GM12878 (cell line): Measurements from ENCODE around the gene CA14. TPM values are rescaled to one million over a fixed set of nuclear protein-coding genes. Genes with fewer than 3 reads are reported as not detected.
A peak's percentile ranks its signal among the peaks of the same experiment; 100 is the strongest.

Source experiments
- BCL11A ChIP-seq: IDR thresholded peaks from 2 replicates; pipeline ENCODE4 v1.6.1; 2011; ENCODE audit warnings: low read depth, low read length
- BMI1 ChIP-seq: fragments of 450-650 bp; IDR thresholded peaks from 2 replicates; pipeline ENCODE4 v1.6.1; 2016; ENCODE audit warnings: mild to moderate bottlenecking, moderate library complexity, borderline replicate concordance
- CBFB ChIP-seq: IDR thresholded peaks from 2 replicates; pipeline ENCODE4 v1.6.1; 2016; ENCODE audit warnings: antibody characterized with exemption, low read depth
- DPF2 ChIP-seq: fragments of 450-650 bp; IDR thresholded peaks from 2 replicates; pipeline ENCODE4 v1.6.1; 2017; ENCODE audit warnings: mild to moderate bottlenecking
- EP300 ChIP-seq, 2 experiments: fragments of 150-350 bp in 1 of 2; IDR thresholded peaks; 2 replicates each; pipeline ENCODE4 v1.6.1; 2011 to 2012; ENCODE audit warnings: low read depth in 2 of 2, low read length in 2 of 2, borderline replicate concordance in 1 of 2, improper control_type of control experiment in 1 of 2, inconsistent platforms in 1 of 2; ENCODE audit not compliant: control insufficient read depth in 1 of 2
- GABPA ChIP-seq: IDR thresholded peaks from 2 replicates; pipeline ENCODE4 v1.6.1; 2014; ENCODE audit warnings: antibody characterized with exemption, low read depth, mild to moderate bottlenecking, inconsistent platforms
- MXI1 ChIP-seq: fragments of 150-350 bp; IDR thresholded peaks from 2 replicates; pipeline ENCODE4 v1.6.1; 2011; ENCODE audit warnings: low read depth, mild to moderate bottlenecking, inconsistent platforms, low read length, improper control_type of control experiment
- NR2C1 ChIP-seq: fragments of 450-650 bp; IDR thresholded peaks from 2 replicates; pipeline ENCODE4 v1.6.1; 2017; ENCODE audit warnings: antibody characterized with exemption, mild to moderate bottlenecking, moderate library complexity
- PAX8 ChIP-seq: fragments of 450-650 bp; IDR thresholded peaks from 2 replicates; pipeline ENCODE4 v1.6.1; 2017; ENCODE audit warnings: mild to moderate bottlenecking, moderate library complexity
- PML ChIP-seq: IDR thresholded peaks from 2 replicates; pipeline ENCODE4 v1.6.1; 2012; ENCODE audit warnings: low read length, inconsistent platforms
- POLR2AphosphoS5 ChIP-seq: IDR thresholded peaks from 2 replicates; pipeline ENCODE4 v1.6.1; 2011; ENCODE audit warnings: mild to moderate bottlenecking, low read length, inconsistent platforms
- RUNX3 ChIP-seq: IDR thresholded peaks from 2 replicates; pipeline ENCODE4 v1.6.1; 2012; ENCODE audit warnings: low read length, inconsistent platforms
- SMAD5 ChIP-seq: IDR thresholded peaks from 2 replicates; pipeline ENCODE4 v1.6.1; 2016; ENCODE audit warnings: antibody characterized with exemption, low read depth
- SMARCA5 ChIP-seq: fragments of 450-650 bp; IDR thresholded peaks from 2 replicates; pipeline ENCODE4 v1.6.1; 2017; ENCODE audit warnings: mild to moderate bottlenecking
- SUZ12 ChIP-seq: fragments of 200-600 bp; sonication (generic); IDR thresholded peaks from one replicate; pipeline ENCODE4 v1.6.1; 2018; ENCODE audit warnings: antibody characterized with exemption, mild to moderate bottlenecking; ENCODE audit not compliant: unreplicated experiment
- polyA plus RNA-seq, 11 experiments: library from polyadenylated mRNA; depleted of rRNA in 4 of 11; unstranded in 6 of 11; stranded (reverse) in 5 of 11; fragments of >200 nt; fragmentation: Nextera tagmentation in 4 of 11; fragmentation: Illumina TruSeq in 1 of 11; extraction: Ambion mirVana in 4 of 11; extraction: Trizol in 1 of 11; gene quantifications; 1 replicate in 1 of 11; 2 replicates in 10 of 11; pipeline versions ENCODE4 v1.2.1 to v1.2.3, GENCODE V29; 2011 to 2016; ENCODE audit warnings: inconsistent platforms in 2 of 11, missing spikeins in 2 of 11, low read depth in 1 of 11
- total RNA-seq, 4 experiments: library from RNA; depleted of rRNA in 3 of 4; stranded (reverse); fragments of >200 nt in 3 of 4; fragmentation: Illumina TruSeq in 1 of 4; extraction: Trizol in 1 of 4; gene quantifications; 2 replicates each; pipeline versions ENCODE4 v1.2.1 to v1.2.3, GENCODE V29; 2013 to 2021
- TF ChIP-seq, protein P1 (sequence below): fragments of 450-650 bp; IDR thresholded peaks from 2 replicates; pipeline ENCODE4 v1.6.1; 2017; ENCODE audit warnings: low read depth, mild to moderate bottlenecking, moderate library complexity
- TF ChIP-seq, protein P2 (sequence below): fragments of 450-650 bp; IDR thresholded peaks from 2 replicates; pipeline ENCODE4 v1.6.1; 2016; ENCODE audit warnings: mild to moderate bottlenecking
- TF ChIP-seq, protein P3 (sequence below): fragments of 150-350 bp; IDR thresholded peaks from 2 replicates; pipeline ENCODE4 v1.6.1; 2016; ENCODE audit warnings: low read depth, low read length
- TF ChIP-seq, protein P4 (sequence below): IDR thresholded peaks from 2 replicates; pipeline ENCODE4 v1.6.1; 2011; ENCODE audit warnings: borderline replicate concordance, low read depth, mild to moderate bottlenecking, moderate library complexity, mixed read lengths, low read length; ENCODE audit not compliant: insufficient read depth; ENCODE audit errors: extremely low read length
- TF ChIP-seq, protein P5 (sequence below): IDR thresholded peaks from 2 replicates; pipeline ENCODE4 v1.6.1; 2012; ENCODE audit warnings: low read depth, low read length, improper control_type of control experiment
- TF ChIP-seq, protein P6 (sequence below): IDR thresholded peaks from 2 replicates; pipeline ENCODE4 v1.6.1; 2011; ENCODE audit warnings: low read depth, mild to moderate bottlenecking, low read length, moderate library complexity, borderline replicate concordance; ENCODE audit errors: extremely low read depth

CA14 gene
- total and polyA plus RNA-seq, 10 of the 15 experiments (the other 5 are each of a cell fraction or from before 2014, with no cell fraction given), result 0.11 to 0.35 (median 0.29) TPM; not detected in 6

DNA sequence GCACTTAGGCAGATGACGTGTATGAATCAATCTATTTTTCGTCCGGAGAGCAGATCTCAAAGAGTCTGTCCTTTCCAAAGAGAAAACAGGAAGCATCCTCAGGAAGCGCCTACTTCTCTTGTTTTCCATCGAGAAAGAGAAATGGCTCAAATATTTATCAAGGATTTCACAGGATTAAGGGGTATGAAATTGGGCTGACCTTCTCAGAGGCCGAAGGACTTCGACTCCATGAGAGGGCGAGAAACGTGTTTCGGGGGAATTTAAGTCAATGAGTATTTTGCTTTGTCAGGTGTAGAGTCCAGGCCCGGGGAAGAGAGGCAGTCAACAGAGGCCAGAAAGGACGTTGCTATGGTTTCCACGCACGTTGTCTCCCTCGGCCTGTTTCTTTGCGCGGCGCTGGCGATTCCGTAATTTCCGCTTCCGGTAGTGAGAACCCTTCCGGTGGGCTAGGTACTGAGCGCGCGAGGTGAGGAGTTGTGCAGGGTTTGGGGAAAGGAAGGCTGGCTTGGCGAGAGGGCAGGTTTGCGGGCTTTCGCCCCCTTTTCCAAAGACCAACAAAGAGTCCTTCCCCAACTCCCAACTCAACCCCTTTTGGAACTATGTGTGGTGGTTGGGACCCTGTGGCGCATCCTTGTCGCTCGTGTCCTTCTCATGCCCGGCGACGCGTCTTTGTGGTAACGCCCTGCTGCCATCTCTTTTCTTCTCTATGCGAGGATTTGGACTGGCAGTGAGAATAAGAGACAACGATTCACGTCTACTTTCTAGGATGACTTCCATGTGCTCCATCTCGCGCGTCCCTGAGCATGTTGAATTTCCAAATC, 36.1 kb downstream of the CA14 start, which contains the start of gene MRPS21 (continued):
- peak; percentile 98 for TF ChIP-seq POLR2AphosphoS5
- peak; percentile 84; the same call in 1 of the 2 replicates for TF ChIP-seq CBFB
- TF ChIP-seq, protein P1, sequence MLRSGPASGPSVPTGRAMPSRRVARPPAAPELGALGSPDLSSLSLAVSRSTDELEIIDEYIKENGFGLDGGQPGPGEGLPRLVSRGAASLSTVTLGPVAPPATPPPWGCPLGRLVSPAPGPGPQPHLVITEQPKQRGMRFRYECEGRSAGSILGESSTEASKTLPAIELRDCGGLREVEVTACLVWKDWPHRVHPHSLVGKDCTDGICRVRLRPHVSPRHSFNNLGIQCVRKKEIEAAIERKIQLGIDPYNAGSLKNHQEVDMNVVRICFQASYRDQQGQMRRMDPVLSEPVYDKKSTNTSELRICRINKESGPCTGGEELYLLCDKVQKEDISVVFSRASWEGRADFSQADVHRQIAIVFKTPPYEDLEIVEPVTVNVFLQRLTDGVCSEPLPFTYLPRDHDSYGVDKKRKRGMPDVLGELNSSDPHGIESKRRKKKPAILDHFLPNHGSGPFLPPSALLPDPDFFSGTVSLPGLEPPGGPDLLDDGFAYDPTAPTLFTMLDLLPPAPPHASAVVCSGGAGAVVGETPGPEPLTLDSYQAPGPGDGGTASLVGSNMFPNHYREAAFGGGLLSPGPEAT, result peak; percentile 80
- TF ChIP-seq, protein P2, sequence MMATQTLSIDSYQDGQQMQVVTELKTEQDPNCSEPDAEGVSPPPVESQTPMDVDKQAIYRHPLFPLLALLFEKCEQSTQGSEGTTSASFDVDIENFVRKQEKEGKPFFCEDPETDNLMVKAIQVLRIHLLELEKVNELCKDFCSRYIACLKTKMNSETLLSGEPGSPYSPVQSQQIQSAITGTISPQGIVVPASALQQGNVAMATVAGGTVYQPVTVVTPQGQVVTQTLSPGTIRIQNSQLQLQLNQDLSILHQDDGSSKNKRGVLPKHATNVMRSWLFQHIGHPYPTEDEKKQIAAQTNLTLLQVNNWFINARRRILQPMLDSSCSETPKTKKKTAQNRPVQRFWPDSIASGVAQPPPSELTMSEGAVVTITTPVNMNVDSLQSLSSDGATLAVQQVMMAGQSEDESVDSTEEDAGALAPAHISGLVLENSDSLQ, result peak; percentile 33; the same call in 1 of the 2 replicates
- TF ChIP-seq, protein P3, sequence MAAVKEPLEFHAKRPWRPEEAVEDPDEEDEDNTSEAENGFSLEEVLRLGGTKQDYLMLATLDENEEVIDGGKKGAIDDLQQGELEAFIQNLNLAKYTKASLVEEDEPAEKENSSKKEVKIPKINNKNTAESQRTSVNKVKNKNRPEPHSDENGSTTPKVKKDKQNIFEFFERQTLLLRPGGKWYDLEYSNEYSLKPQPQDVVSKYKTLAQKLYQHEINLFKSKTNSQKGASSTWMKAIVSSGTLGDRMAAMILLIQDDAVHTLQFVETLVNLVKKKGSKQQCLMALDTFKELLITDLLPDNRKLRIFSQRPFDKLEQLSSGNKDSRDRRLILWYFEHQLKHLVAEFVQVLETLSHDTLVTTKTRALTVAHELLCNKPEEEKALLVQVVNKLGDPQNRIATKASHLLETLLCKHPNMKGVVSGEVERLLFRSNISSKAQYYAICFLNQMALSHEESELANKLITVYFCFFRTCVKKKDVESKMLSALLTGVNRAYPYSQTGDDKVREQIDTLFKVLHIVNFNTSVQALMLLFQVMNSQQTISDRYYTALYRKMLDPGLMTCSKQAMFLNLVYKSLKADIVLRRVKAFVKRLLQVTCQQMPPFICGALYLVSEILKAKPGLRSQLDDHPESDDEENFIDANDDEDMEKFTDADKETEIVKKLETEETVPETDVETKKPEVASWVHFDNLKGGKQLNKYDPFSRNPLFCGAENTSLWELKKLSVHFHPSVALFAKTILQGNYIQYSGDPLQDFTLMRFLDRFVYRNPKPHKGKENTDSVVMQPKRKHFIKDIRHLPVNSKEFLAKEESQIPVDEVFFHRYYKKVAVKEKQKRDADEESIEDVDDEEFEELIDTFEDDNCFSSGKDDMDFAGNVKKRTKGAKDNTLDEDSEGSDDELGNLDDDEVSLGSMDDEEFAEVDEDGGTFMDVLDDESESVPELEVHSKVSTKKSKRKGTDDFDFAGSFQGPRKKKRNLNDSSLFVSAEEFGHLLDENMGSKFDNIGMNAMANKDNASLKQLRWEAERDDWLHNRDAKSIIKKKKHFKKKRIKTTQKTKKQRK, result no peak
- peak; percentile 98 for TF ChIP-seq MXI1
- TF ChIP-seq PAX8, result no peak
- TF ChIP-seq DPF2, result 0 out of 2 replicates have a peak, but pooled peaks have one; percentile 22
- TF ChIP-seq PML, result peak; percentile 97
- TF ChIP-seq SUZ12, result no peak
- TF ChIP-seq, protein P4, sequence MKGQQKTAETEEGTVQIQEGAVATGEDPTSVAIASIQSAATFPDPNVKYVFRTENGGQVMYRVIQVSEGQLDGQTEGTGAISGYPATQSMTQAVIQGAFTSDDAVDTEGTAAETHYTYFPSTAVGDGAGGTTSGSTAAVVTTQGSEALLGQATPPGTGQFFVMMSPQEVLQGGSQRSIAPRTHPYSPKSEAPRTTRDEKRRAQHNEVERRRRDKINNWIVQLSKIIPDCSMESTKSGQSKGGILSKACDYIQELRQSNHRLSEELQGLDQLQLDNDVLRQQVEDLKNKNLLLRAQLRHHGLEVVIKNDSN, result no peak
- peak; percentile 70 for TF ChIP-seq NR2C1
- TF ChIP-seq SMAD5, result peak; percentile 96
- peak; percentile 97 for TF ChIP-seq GABPA
- TF ChIP-seq RUNX3, result peak; percentile 71
- TF ChIP-seq, protein P5, sequence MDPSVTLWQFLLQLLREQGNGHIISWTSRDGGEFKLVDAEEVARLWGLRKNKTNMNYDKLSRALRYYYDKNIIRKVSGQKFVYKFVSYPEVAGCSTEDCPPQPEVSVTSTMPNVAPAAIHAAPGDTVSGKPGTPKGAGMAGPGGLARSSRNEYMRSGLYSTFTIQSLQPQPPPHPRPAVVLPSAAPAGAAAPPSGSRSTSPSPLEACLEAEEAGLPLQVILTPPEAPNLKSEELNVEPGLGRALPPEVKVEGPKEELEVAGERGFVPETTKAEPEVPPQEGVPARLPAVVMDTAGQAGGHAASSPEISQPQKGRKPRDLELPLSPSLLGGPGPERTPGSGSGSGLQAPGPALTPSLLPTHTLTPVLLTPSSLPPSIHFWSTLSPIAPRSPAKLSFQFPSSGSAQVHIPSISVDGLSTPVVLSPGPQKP, result peak; percentile 82
- TF ChIP-seq BMI1, result peak; percentile 97
- TF ChIP-seq SMARCA5, result no peak
- no peak for TF ChIP-seq BCL11A
- TF ChIP-seq, protein P6, sequence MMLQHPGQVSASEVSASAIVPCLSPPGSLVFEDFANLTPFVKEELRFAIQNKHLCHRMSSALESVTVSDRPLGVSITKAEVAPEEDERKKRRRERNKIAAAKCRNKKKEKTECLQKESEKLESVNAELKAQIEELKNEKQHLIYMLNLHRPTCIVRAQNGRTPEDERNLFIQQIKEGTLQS, result 0 out of 2 replicates have a peak, but pooled peaks have one; percentile 16
- no peak for TF ChIP-seq EP300 (IDR thresholded peaks at IDR 0.05; ENCODE audit: borderline replicate concordance in 1 of 2, control insufficient read depth in 1 of 2, low read depth in 2 of 2, low read length in 2 of 2)
